ENCODE data around the gene TPGS2.

DNA sequence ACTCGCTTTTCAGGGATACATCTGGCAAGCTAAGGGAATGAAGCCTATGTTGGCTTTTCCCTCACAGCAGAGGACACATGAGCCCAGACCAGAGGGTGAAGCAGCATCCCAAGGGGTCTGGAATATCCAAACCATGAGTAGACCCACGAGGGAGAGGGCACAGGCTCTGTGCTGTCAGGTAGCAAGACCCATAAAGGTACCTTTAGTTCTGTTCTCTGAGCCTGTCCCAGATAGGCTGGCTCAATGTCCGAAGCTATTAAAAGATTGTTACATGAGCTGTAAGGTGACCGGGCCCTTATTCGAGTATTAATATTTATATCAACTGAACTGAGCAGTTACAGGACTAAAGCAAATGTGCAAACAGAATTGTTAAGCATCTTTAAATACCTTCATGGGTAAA, 52.2 kb downstream of the TPGS2 start:
- TF ChIP-seq, protein P1, sequence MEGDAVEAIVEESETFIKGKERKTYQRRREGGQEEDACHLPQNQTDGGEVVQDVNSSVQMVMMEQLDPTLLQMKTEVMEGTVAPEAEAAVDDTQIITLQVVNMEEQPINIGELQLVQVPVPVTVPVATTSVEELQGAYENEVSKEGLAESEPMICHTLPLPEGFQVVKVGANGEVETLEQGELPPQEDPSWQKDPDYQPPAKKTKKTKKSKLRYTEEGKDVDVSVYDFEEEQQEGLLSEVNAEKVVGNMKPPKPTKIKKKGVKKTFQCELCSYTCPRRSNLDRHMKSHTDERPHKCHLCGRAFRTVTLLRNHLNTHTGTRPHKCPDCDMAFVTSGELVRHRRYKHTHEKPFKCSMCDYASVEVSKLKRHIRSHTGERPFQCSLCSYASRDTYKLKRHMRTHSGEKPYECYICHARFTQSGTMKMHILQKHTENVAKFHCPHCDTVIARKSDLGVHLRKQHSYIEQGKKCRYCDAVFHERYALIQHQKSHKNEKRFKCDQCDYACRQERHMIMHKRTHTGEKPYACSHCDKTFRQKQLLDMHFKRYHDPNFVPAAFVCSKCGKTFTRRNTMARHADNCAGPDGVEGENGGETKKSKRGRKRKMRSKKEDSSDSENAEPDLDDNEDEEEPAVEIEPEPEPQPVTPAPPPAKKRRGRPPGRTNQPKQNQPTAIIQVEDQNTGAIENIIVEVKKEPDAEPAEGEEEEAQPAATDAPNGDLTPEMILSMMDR (IDR thresholded peaks at IDR 0.05; ENCODE audit: low read length), result no peak
- no peak for TF ChIP-seq EZH2phosphoT487 (IDR thresholded peaks at IDR 0.05; ENCODE audit: low read length)
